Stomach (tissue), 9 donors: ENCODE measurements around the gene SCGB2B2. TPM values are rescaled to one million over a fixed set of nuclear protein-coding genes. Genes with fewer than 3 reads are reported as not detected.

Source experiments
- DNase-seq, 2 donors: peaks; one replicate each; pipeline versions ENCODE4 v3.0.0 to v3.0.0-alpha.2; 2013 to 2019
- H3K27ac ChIP-seq, 5 donors: fragments of 200-600 bp in 4 of 5; sonication (generic) in 4 of 5; one replicate each; pipeline ENCODE4 v1.5.1; 2013 to 2019; ENCODE audit warnings: mild to moderate bottlenecking in 1 of 5, moderate library complexity in 1 of 5
- H3K27me3 ChIP-seq, 3 donors: fragments of 200-600 bp; sonication (generic); one replicate each; pipeline ENCODE4 v1.5.1; 2017 to 2019; ENCODE audit warnings: mixed run types in 1 of 3
- H3K36me3 ChIP-seq, 4 donors: fragments of 200-600 bp; sonication (generic); 1 replicate in 3 of 4; 2 replicates in 1 of 4; pipeline ENCODE4 v1.5.1; 2016 to 2019
- H3K4me1 ChIP-seq, 4 donors: fragments of 200-600 bp; sonication (generic); one replicate each; pipeline ENCODE4 v1.5.1; 2016 to 2019
- H3K4me3 ChIP-seq, 4 donors: fragments of 200-600 bp; sonication (generic) in 3 of 4; one replicate each; pipeline ENCODE4 v1.5.1; 2016 to 2019; ENCODE audit warnings: mild to moderate bottlenecking in 1 of 4
- H3K9me3 ChIP-seq, 4 donors: fragments of 200-600 bp; sonication (generic); one replicate each; pipeline ENCODE4 v1.5.1; 2016 to 2019
- EP300 ChIP-seq: sonication (generic); formaldehyde crosslinking; IDR thresholded peaks from one replicate; pipeline ENCODE4 v1.6.1; 2017; ENCODE audit warnings: antibody characterized with exemption
- POLR2A ChIP-seq, 4 donors: fragments of 450-650 bp; IDR thresholded peaks; one replicate each; pipeline ENCODE4 v1.6.1; 2016; ENCODE audit warnings: antibody characterized with exemption in 4 of 4, control low read depth in 2 of 4, mild to moderate bottlenecking in 1 of 4, moderate library complexity in 1 of 4
- POLR2AphosphoS5 ChIP-seq, 3 donors: sonication (generic); formaldehyde crosslinking; IDR thresholded peaks; one replicate each; pipeline ENCODE4 v1.6.1; 2016; ENCODE audit warnings: antibody characterized with exemption in 3 of 3
- WGBS, 5 donors: extraction: QIAGEN DNeasy Blood & Tissue Kit in 3 of 5; methylation state at CpG; one replicate each; pipeline versions ENCODE4 v1.1.5 to v1.1.7; 2013 to 2018; 5-methylcytosine and 5-hydroxymethylcytosine counted together
- intact Hi-C: fragments of 100-400 bp; cut with DNase I; formaldehyde crosslinking; loops from one replicate; pipeline ENCODE4 v1.15.1; 2023; ENCODE audit warnings: low total_unique reads
- polyA plus RNA-seq, 3 donors: library from polyadenylated mRNA; stranded (reverse); fragments of 200-250 nt; gene quantifications; one replicate each; pipeline ENCODE4 v1.2.3, GENCODE V29; 2013
- total RNA-seq, 5 donors: library from RNA; depleted of rRNA; stranded (reverse); fragments of >200 nt; gene quantifications; one replicate each; pipeline versions ENCODE4 v1.1.0 to v1.2.3, GENCODE V29; 2014 to 2016
- TF ChIP-seq, protein P1 (sequence below), 7 experiments: fragments of 450-650 bp in 4 of 7; fragments of 200-600 bp in 3 of 7; sonication (generic) in 3 of 7; IDR thresholded peaks; one replicate each; pipeline ENCODE4 v1.5.1; 2016 to 2019; ENCODE audit warnings: antibody characterized with exemption in 7 of 7, control low read depth in 2 of 7, mild to moderate bottlenecking in 1 of 7
- donor health status: healthy with polysubstance abuse.
- donor health status: Bipolar disorder and iron deficiency.
- donor health status: healthy.

SCGB2B2 gene
- total and polyA plus RNA-seq, 8 donors = 0.12 to 1.8 (median 0.37) TPM; not detected in 5

DNA sequence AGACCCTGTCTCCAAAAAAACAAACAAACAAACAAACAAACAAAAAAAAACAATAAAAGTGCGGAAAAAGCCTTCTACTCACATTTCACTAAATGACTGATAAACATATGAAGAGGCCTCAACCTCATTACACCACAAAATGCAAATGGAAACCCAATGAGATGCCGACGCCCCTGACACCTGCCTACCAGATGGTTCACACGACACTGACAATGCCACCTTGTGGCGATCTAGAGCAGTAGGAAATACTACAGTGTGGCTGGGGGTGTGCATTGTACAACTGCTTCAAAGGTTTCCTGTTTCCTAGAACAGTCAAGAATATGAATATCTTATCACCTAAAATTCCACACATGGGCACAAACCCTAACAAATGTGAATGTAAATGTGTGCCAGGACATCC, 14.0 kb downstream of the SCGB2B2 start:
- intact Hi-C loops = no loop called here
- Histone ChIP-seq H3K4me1 (peaks cover 0 to 27% (median 12%) of the 10 kb centered on the region in 4 donors), H3K4me3 (no peak overlapping the region), H3K9me3 (no peaks in the 10 kb centered on the region), H3K36me3 (no peaks in the 10 kb centered on the region), H3K27ac (no peak overlapping the region), H3K27me3 (no peaks in the 10 kb centered on the region)
- no peak for TF ChIP-seq POLR2A (IDR thresholded peaks at IDR 0.05)
- TF ChIP-seq, protein P1, sequence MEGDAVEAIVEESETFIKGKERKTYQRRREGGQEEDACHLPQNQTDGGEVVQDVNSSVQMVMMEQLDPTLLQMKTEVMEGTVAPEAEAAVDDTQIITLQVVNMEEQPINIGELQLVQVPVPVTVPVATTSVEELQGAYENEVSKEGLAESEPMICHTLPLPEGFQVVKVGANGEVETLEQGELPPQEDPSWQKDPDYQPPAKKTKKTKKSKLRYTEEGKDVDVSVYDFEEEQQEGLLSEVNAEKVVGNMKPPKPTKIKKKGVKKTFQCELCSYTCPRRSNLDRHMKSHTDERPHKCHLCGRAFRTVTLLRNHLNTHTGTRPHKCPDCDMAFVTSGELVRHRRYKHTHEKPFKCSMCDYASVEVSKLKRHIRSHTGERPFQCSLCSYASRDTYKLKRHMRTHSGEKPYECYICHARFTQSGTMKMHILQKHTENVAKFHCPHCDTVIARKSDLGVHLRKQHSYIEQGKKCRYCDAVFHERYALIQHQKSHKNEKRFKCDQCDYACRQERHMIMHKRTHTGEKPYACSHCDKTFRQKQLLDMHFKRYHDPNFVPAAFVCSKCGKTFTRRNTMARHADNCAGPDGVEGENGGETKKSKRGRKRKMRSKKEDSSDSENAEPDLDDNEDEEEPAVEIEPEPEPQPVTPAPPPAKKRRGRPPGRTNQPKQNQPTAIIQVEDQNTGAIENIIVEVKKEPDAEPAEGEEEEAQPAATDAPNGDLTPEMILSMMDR (IDR thresholded peaks at IDR 0.05) = peak in 3 of 7 experiments; percentile 16 to 19 (median 17)
- peak in 1 of 2 donors; percentile 52 for DNase-seq
- 31 to 42% (median 36%) methylated on average over 5 of the region's 5 CpGs for WGBS, 5 donors

DNA sequence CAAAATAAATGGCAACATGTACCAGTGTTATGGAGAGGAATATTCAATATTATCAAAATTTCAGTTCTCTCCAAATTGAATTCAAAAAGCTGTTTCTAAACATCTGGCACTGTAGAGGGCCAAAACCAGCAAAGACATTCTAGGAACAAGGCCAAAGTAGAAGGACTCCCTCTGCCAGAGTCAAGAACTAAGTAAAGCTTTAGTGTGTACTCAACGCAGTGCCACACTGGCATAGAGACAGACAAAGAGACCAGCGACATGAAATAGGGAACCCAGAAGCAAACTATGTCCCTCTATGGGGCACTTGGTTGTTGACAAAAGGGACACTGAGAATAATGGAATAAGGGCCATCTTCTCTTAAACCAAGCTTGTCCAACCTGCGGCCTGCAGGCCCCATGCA, 15.6 kb downstream of the SCGB2B2 start:
- no peak for TF ChIP-seq EP300
- TF ChIP-seq, protein P1 (IDR thresholded peaks at IDR 0.05) = no peak
- no peak for TF ChIP-seq POLR2AphosphoS5 (IDR thresholded peaks at IDR 0.05)
- no peak for TF ChIP-seq POLR2A (IDR thresholded peaks at IDR 0.05)
- peak in 1 of 2 donors; percentile 45 for DNase-seq
- no peaks in the 10 kb centered on the region for H3K9me3 ChIP-seq
- intact Hi-C loops = no loop called here
- no peak overlapping the region for H3K27ac ChIP-seq
- no peaks in the 10 kb centered on the region for H3K36me3 ChIP-seq
- no peak overlapping the region for H3K4me3 ChIP-seq
- WGBS, 5 donors = 35 to 65% (median 42%) methylated on average over 3 of the region's 3 CpGs
- peaks cover 0 to 15% (median 0%) of the 10 kb centered on the region in 4 donors for H3K4me1 ChIP-seq
- no peaks in the 10 kb centered on the region for H3K27me3 ChIP-seq

DNA sequence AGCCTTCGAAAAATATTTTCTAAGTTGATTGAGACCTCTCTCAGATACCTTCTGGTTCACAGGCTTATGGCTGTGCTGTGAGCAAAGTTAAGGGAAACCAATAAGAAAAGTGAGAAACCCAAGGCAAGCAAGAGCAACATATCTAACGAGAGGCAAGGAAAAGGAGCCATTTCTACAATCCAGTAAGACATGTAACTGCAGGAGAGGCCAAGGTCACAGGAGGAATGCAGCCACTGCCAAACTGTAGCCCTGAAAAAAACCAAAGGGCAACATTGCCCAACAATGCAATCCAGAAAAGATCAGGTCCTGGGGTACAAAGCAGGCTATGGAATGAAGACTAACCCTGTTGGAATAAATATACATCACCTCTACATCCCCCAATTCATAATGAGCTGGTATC, 21.3 kb downstream of the SCGB2B2 start:
- intact Hi-C loops = no loop called here
- WGBS, 5 donors = 46 to 71% (median 59%) methylated on average over 2 of the region's 2 CpGs

DNA sequence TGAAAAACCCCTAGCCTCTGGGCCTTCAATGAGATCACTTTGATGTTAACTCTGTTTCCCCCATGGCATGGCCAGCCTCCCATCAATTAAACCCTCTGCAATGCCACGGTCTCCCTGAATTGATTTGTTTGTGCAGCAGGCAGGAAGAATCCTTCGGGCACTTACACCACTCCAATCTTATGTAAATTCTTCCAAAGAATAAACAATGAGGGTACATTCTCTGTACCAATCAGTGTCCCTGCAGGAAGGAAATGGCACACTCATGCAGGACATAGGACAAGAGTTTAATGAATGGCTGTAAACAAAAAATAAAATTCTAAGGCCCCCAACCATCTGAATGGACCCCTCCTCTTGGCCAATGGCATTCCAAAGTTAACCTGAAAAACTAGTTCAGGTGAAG, 22.2 kb downstream of the SCGB2B2 start:
- Histone ChIP-seq H3K36me3 (no peaks in the 10 kb centered on the region), H3K4me3 (no peak overlapping the region), H3K27me3 (no peaks in the 10 kb centered on the region), H3K9me3 (peaks cover 0 to 7% (median 3%) of the 10 kb centered on the region in 4 donors), H3K27ac (no peak overlapping the region), H3K4me1 (peaks cover 0 to 3% (median 0%) of the 10 kb centered on the region in 4 donors)
- TF ChIP-seq POLR2A (IDR thresholded peaks at IDR 0.05) = no peak
- TF ChIP-seq POLR2AphosphoS5 (IDR thresholded peaks at IDR 0.05) = no peak
- TF ChIP-seq, protein P1 (IDR thresholded peaks at IDR 0.05) = no peak
- TF ChIP-seq EP300 = no peak
- WGBS, 5 donors = 16 to 38% (median 26%) methylated on average over 2 of the region's 2 CpGs
- intact Hi-C loops = no loop called here
- DNase-seq = no peak

More for the DNA sequence above, 21.3 kb downstream of the SCGB2B2 start:
- TF ChIP-seq POLR2AphosphoS5 (IDR thresholded peaks at IDR 0.05) (no peak), EP300 (no peak), POLR2A (IDR thresholded peaks at IDR 0.05) (no peak)
- TF ChIP-seq, protein P1 (IDR thresholded peaks at IDR 0.05) = no peak
- Histone ChIP-seq H3K9me3 (peaks cover 0 to 7% (median 3%) of the 10 kb centered on the region in 4 donors), H3K36me3 (no peaks in the 10 kb centered on the region), H3K4me1 (peaks cover 0 to 3% (median 0%) of the 10 kb centered on the region in 4 donors), H3K4me3 (no peak overlapping the region), H3K27ac (no peak overlapping the region), H3K27me3 (no peaks in the 10 kb centered on the region)
- no peak for DNase-seq
